Measurements from ENCODE around the gene SYF2.
"Not testable (repeated sequence)": the region's sequence is repeated elsewhere in the genome, so short reads cannot be mapped to it uniquely, and the experiment has no call there.

SYF2 gene

DNA sequence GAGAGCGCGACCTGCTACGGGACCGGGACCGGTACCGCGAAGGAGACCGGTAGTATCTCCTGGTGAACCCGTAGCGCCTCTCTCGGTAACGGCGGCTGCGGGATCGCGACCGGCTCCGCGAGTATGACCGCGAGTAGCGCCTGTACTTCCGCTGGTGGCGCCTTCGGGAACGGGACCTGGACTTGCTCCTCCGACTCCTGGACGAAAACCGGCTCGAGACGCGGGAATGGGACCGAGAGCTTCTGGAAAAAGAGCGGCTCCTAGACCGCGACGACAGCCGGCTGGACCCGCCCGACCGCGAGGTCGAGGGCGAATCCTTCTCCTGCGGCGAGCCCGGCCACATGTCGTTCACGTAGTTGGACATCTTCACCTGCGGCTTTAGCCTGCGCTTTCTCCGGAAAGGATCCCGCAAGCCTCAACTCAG, 14.3 kb upstream of the SYF2 start:
- DNase-seq (ENCODE audit: low read depth): peak; percentile 36
- TF ChIP-seq, protein P1, sequence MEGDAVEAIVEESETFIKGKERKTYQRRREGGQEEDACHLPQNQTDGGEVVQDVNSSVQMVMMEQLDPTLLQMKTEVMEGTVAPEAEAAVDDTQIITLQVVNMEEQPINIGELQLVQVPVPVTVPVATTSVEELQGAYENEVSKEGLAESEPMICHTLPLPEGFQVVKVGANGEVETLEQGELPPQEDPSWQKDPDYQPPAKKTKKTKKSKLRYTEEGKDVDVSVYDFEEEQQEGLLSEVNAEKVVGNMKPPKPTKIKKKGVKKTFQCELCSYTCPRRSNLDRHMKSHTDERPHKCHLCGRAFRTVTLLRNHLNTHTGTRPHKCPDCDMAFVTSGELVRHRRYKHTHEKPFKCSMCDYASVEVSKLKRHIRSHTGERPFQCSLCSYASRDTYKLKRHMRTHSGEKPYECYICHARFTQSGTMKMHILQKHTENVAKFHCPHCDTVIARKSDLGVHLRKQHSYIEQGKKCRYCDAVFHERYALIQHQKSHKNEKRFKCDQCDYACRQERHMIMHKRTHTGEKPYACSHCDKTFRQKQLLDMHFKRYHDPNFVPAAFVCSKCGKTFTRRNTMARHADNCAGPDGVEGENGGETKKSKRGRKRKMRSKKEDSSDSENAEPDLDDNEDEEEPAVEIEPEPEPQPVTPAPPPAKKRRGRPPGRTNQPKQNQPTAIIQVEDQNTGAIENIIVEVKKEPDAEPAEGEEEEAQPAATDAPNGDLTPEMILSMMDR (IDR thresholded peaks at IDR 0.05; ENCODE audit: insufficient read depth, low read depth, low read length, missing control alignments): no peak
- peak overlapping the region; percentile 73 for H3K4me3 ChIP-seq (ENCODE audit: low read depth, low read length)

DNA sequence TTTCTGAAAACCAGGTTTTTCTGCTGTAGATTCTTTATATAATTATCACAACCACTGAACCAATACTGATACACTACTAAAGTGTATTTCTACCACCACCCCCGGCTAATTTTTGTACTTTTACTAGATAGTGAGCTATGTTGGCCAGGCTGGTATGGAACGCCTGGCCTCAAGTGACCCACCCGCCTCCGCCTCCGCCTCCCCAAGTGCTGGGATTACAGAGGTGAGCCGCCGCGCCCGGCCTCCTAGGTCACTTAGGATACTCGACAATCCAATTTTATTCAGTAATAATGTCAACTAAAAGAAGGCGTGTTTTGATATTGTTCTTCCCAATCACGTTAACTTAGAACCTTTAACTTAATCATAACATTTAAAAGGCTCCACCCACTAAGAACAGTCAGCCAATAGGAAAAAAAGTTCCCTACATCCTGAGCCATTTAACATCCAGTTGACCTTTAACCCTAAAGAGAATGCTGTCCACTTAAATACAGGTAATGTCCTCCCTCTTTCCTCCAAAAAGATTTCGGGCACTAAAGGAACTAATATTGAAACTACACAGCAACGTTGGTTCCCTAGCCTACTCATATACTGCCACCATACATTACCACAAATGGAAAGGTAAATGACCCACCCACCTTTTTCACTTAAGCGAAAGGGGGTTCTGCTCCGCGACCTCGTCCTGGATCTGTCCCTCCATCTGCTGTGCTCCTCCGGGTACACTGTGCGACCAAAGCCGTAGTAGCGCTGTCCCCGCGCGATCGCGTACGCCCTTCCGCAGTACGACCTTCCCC, 13.7 kb upstream of the SYF2 start:
- peak overlapping the region; percentile 73 for H3K4me3 ChIP-seq (ENCODE audit: low read depth, low read length)
- DNase-seq (ENCODE audit: low read depth): peak; percentile 24
- TF ChIP-seq, protein P1 (IDR thresholded peaks at IDR 0.05; ENCODE audit: insufficient read depth, low read depth, low read length, missing control alignments): no peak

DNA sequence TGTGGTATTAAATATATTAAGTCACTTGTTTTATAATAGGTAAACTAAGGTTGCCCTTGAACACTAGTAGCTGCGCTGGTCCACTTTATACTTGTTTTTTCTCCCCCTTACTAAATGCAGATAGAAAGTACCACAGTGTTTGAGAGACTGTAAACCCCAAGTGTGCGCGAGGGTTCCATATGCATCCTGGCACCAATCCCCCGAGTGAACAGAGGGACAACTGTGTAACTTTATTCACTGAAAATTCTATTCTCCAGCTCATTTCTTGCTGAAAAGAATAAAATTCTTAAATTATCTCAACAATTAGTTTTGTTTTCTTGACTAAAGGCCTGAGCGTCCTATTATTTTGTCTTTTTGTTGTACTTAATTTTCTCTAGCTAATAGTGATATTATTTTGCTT, 13.1 kb upstream of the SYF2 start:
- no peak for DNase-seq (ENCODE audit: low read depth)
- TF ChIP-seq, protein P1 (IDR thresholded peaks at IDR 0.05; ENCODE audit: insufficient read depth, low read depth, low read length, missing control alignments): no peak
- peak overlapping the region; percentile 73 for H3K4me3 ChIP-seq (ENCODE audit: low read depth, low read length)

DNA sequence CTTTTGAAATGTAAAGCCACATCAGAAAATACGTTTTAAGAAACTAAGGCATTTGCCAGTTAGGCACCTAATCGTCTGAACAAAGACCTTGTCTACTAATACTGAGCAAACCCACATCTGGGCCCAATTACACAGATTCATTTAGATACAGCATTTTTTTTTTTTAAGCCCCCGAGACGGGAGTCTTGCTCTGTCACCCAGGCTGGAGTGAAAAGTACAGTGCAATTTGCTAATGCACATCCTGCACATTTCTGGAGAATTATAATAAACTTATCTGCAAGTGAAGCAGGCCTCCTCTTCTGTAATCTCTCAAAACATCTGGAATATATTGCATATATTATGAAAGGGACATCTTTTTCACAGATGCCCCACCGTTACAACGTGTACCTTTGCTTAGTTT, 11.6 kb upstream of the SYF2 start:
- H3K4me3 ChIP-seq (ENCODE audit: low read depth, low read length): no peak overlapping the region
- TF ChIP-seq, protein P1 (IDR thresholded peaks at IDR 0.05; ENCODE audit: insufficient read depth, low read depth, low read length, missing control alignments): no peak

DNA sequence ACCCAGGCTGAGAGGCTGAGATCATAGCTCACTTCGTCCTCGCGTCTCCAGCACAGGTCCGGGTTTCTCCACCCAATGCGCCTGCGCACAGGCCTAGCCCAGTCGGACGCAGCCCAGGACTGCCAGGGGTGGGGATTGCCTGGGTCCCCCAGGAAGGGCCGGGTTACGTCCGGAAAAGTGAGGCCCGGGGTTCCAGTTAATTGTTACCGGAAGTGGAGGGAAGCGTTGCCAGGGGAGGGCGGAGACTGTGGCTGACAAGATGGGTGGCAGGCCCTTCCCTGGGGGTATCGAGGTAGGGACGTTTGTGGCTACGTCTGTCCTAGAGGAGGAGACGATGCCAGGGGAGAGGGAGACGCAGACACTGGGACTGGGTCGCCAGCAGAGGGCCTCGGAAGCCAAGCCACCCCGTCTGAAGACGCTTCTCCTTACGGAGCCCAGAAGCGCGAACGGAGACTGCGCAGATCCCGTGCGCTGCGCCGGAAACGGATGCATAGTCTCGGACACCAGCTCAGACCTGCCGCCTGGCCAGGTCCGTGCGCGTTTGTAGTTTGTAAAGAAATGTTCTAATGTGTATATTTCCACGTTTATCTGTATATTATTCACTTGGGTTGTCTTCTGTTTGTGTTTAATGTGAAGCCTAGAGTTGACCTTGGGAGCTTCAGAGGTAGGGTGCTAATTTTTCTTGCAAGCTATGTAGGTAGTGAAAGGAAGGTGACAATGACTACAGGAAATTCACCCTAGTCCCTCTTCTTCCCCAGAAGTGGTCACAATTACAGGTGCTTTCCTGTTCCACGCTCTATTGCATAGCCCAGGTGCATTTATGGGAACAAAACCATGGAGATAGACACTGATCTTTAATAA, 7.6 kb upstream of the SYF2 start:
- TF ChIP-seq, protein P1 (IDR thresholded peaks at IDR 0.05; ENCODE audit: insufficient read depth, low read depth, low read length, missing control alignments): peak; percentile 71
- peak overlapping the region; percentile 61 for H3K4me3 ChIP-seq (ENCODE audit: low read depth, low read length)
- DNase-seq (ENCODE audit: low read depth): peak; percentile 97

More for the DNA sequence above, 11.6 kb upstream of the SYF2 start:
- DNase-seq (ENCODE audit: low read depth): no peak

DNA sequence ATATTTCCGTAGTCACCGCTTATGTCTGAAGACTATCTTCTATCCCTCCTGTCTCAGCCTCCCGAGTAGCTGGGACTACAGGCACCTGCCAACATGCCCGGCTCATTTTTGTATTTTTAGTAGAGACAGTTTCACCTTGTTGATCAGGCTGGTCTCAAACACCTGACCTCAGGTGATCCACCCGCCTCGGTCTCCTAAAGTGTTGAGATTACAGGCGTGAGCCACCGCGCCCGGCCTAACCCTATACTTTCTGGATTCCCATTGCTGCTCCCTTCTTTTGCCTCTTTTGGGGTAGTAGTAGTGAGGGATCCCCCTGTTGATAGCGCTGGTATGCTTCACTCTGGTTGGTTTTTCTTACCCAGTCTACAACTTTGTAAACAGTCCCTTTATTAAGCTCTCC, 5.7 kb upstream of the SYF2 start:
- TF ChIP-seq, protein P1 (IDR thresholded peaks at IDR 0.05; ENCODE audit: insufficient read depth, low read depth, low read length, missing control alignments): no peak
- no peak for DNase-seq (ENCODE audit: low read depth)

DNA sequence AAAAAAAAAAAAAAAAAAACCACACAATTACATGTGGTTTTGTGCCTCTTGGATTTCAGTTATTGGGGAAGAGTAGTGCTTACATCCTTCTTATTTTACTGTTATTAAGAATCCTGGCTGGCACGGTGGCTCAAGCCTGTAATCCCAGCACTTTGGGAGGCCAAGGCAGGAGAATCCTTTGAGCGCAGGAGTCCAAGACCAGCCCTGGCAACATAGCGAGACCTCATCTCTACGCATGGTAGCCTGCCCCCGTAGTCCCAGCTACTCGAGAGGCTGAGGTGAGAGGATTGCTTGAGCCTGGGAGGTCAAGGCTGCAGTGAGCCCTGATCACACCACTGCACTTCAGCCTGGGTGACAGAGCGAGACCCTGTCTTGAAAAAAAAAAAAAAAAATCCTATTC, 4.0 kb upstream of the SYF2 start:
- H3K4me3 ChIP-seq (ENCODE audit: low read depth, low read length): peak overlapping the region; percentile 37
- DNase-seq (ENCODE audit: low read depth): peak; percentile 22

More for the DNA sequence above, 5.7 kb upstream of the SYF2 start:
- no peak overlapping the region for H3K4me3 ChIP-seq (ENCODE audit: low read depth, low read length)

DNA sequence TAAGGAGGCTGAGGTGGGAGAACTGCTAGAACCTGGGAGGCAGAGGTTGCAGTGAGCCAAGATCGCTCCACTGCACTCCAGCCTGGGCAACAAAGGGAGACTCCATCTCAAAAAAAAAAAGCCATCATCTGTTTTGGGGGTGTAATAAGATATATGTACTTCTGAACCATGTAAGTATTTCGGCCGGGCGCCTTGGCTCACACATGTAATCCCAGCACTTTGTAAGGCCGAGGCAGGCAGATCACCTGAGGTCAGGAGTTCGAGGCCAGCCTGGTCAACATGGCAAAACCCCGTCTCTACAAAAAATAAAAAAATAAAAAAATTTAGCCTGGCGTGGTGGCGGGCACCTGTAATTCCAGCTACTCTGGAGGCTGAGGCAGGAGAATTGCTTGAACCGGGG, 3.1 kb upstream of the SYF2 start:
- H3K4me3 ChIP-seq (ENCODE audit: low read depth, low read length); DNase-seq (ENCODE audit: low read depth): not testable (repeated sequence)
